Measurements from ENCODE around the gene THSD7B.
"Not testable (repeated sequence)": the region's sequence is repeated elsewhere in the genome, so short reads cannot be mapped to it uniquely, and the experiment has no call there.

THSD7B gene

DNA sequence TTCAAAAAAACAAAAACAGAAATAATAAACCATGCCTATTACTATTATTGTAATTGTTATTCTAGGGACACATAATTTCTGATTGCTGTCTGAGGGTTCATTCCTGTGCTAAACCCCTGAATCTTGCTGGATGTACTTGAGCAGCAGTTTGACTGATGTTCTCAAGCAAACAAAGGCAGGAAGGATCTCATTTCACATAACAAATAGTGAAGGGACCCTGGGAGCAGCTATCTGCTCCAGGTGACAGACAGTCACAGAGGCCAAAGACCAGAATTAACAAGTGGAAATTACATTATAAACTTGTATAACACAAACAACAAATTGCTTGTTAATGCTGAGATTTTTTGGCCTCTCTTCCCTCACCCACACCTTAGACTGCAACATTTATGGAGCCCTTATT, 284.2 kb downstream of the THSD7B start:
- no peak for DNase-seq (ENCODE audit: low spot score)

DNA sequence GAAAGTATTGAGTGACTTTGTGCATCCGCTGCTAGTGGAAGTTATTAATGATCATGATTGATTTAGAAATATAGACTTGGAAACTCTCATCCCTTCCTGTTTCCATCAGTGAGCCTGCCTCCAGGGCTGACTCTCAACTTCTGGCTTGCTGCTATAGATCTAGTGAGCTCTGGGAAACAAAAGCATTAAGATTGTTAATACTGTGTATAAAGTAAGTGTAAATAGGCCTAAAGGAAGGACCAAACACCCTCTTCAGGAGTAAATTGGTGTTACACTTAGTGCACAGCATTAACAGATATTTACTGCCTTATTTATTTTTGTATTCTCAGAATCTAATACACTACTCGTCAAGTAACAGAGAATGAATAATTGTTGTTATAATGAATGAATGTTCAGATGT, 285.6 kb downstream of the THSD7B start:
- no peak for DNase-seq (ENCODE audit: low spot score)

DNA sequence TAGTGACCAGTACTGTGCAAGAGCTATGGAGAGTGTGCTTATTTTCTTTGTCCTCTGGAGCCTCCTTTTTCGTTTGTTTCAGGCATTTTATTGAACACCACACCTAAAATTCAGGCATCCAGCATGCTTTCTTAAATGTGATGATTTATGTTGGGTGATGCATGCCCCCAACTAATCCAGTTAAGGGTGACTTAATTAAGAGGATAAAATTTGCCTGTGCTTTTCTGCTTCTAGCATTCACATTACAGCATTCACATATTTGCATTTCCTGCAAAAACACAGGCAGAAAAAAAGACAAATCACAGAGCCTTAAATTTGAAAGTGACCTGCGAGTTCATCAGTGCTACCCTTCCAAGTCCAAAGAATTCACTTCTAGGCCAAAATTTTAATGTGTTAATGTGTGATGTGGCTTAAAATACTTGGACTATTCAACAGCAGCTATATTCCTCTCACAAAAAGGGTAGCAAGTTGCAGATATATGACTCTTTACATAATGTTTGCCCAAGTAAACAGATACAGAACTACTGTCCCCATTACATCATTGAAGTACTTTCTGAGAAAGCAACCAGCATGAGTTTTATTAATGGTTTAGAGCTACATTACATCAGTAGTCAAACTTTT, 286.5 kb downstream of the THSD7B start:
- DNase-seq (ENCODE audit: low spot score): no peak

DNA sequence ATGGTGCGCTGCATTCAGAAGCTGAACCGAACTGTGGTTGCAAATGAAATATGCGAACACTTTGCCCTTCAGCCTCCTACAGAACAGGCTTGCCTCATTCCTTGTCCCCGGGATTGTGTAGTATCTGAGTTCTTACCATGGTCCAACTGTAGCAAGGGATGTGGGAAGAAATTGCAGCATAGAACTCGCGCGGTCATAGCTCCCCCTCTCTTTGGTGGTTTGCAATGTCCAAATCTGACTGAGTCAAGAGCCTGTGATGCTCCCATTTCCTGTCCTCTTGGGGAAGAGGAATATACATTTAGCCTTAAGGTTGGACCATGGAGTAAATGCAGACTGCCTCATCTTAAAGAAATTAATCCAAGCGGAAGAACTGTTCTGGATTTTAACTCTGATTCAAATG, 291.4 kb downstream of the THSD7B start:
- no peak for DNase-seq (ENCODE audit: low spot score)

DNA sequence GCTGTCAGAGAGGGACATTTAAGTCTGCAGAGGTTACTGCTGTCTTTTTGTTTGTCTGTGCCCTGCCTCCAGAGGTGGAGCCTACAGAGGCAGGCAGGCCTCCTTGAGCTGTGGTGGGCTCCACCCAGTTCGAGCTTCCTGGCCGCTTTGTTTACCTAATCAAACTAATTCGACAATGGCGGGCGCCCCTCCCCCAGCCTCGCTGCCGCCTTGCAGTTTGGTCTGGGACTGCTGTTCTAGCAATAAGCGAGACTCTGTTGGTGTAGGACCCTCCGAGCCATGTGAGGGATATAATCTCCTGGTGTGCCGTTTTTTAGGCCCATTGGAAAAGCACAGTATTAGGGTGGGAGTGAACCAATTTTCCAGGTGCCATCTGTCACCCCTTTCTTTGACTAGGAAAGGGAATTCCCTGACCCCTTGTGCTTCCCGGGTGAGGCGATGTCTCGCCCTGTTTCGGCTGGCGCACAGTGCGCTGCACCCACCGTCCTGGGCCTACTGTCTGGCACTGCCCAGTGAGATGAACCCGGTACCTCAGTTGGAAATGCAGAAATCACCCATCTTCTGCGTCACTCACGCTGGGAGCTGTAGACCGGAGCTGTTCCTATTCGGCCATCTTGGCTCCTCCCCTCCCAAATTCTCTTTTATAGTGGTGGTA, 310.9 kb downstream of the THSD7B start:
- not testable (repeated sequence) for DNase-seq (ENCODE audit: low spot score)

DNA sequence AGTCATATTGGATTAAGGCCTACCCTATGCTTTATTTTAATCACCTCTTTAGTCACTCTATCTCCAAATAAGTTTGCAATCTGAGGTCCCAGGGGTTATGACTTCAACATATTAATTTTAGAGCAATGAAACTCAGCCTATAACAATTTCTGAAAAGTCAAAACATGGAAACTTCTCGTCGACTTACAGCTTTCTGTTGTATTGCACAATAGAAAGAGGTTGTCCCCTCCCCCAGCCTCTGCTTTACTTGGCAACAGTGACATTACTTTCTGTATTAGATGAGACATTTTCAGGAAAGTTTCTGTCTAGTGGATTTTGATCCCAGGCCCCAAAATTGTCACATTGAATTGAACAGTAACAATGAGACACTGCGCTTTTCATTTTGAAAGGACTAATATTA, 326.4 kb downstream of the THSD7B start:
- DNase-seq (ENCODE audit: low spot score): no peak

GRCh38 chr2:137093116-137093515, 327.8 kb downstream of the THSD7B start:
- DNase-seq (ENCODE audit: low spot score): no peak

DNA sequence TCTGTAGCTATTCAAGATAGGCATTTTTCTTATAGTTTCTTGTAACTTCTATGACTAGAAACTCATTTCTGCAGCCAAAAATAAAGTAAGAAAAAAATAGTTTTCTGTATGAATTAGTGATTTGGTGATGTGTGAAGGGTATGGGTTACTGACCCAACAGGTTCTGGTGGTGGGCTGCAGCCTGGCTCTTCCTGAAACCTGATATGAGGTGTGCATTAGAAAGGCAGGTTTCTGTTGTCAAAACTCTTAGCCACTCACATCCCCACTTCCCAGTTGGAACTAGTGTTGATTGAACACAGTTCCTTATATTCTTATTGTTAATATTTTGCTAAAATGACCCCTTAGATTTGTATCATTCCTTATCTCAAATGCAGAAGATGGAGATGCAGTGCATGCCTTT, 330.8 kb downstream of the THSD7B start:
- no peak for DNase-seq (ENCODE audit: low spot score)

DNA sequence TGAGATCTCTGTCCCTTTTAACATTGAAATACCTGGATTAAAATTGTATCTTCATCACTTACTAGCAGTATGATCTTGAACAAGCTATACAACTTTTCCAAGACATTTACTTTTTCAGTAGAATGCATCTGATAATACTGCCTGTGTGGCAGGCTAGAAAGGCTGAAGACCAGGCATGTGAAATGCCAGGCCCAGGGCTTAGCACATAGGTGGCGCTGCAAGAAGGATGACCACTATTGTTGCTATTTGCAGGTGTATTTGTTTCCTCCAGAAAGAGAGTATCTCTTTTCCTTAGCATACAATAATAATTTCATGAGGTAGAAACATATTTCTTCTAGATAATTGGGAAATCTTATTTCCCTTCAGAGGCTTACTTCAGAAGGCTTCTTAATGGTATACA, 331.3 kb downstream of the THSD7B start:
- DNase-seq (ENCODE audit: low spot score): peak; percentile 14

DNA sequence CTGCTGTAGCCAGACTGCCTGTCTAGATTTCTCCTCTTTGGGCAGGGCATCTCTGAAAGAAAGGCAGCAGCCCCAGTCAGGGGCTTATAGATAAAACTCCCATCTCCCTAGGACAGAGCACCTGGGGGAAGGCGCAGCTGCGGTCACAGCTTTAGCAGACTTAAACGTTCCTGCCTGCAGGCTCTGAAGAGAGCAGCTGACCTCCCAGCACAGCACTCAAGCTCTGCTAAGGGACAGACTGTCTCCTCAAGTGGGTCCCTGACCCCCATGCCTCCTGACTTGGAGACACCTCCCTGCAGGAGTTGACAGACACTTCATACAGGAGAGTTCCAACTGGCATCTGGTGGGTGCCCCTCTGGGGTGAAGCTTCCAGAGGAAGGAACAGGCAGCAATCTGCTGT, 336.5 kb downstream of the THSD7B start:
- not testable (repeated sequence) for DNase-seq (ENCODE audit: low spot score)

DNA sequence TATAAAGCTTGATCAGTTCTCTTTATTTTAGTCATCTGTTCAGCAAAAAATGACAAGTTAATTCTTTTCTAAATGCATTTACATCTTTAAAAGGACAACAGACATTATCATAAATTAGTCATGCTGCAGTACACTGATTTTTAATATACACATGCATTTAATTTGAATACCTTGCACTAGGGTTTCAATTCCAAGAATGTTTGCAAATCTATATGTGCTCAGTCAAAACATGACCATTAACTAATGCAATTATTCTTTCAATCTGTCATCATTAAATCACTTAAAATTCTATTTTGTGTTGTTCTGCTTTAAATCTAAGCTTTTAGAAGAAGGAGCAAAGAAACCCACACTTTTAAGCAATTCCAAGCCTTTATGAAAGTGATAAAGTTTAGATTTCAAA, 342.6 kb downstream of the THSD7B start:
- DNase-seq (ENCODE audit: low spot score): no peak

DNA sequence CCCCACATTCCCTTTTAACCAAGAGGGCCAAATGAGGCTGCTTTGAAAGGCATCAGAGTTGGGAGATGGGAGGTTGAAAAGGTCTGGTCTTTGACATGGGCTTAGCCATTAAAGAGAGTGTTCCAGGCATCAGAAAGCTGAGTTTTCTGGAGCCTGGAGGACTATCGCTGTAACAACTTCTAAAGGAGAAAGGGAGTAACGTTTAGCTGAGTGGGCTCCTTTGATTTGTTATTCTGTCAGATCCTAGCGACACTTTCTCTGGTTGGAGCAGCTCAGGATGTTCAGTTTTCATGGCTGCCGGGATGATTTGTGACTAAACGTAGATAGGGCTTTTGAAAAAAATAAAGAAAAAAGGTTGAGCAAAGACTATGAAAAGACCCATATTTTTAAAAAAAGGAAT, 346.6 kb downstream of the THSD7B start:
- DNase-seq (ENCODE audit: low spot score): no peak

DNA sequence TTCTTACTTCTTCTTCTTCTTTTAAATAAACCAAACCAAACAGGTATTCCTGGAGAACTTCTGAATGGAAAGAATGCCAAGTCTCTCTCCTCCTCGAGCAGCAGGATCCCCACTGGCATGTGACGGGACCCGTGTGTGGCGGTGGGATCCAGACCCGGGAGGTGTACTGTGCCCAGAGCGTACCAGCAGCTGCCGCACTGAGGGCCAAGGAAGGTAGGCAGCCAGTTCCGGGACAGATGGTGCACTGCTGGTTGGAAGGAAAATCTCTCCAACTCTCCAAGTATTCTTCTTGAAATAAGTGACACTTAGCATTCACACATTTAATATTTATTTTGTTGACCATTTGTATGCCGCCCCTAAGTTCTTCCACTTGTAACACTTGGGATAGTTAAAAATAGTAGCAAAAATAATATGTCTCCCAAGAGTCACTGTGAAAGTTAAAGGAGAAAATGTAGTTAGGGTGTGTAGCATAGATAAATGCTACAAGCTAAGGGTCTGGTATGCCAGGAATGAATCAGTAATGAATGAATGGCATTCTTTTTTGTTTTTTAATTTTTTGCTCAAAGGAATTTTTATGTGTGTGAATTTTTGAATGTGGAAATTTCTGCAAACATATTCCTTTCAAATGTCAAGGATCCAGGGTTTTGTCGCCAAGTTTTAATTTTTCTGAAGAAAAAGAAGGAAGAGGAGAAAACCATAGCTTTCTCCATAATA, 349.9 kb downstream of the THSD7B start:
- DNase-seq (ENCODE audit: low spot score): no peak

GRCh38 chr2:137115795-137116089, 350.4 kb downstream of the THSD7B start:
- DNase-seq (ENCODE audit: low spot score): no peak

- no peak for DNase-seq (ENCODE audit: low spot score)
These were observed 352.0 kb downstream of the THSD7B start for GRCh38 chr2:137117385-137117784.

DNA sequence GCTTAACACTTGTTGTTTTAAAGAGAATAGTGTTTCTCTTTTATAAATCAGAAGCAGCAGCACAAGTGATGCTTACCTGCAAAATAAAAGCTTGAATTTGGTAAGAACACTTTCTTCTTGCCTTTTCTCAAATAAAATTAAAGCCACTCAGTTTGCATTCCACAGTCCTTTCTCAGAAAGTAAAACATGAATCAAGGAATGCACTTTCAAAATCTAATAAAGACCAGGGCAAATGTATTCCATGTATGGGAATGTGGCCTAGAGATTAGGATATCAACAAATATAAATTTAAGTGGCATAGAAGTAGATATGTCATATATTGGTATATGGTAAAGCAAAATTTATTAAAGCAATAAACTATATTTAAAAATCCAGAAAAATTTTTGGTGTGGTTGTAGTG, 352.8 kb downstream of the THSD7B start:
- no peak for DNase-seq (ENCODE audit: low spot score)

DNA sequence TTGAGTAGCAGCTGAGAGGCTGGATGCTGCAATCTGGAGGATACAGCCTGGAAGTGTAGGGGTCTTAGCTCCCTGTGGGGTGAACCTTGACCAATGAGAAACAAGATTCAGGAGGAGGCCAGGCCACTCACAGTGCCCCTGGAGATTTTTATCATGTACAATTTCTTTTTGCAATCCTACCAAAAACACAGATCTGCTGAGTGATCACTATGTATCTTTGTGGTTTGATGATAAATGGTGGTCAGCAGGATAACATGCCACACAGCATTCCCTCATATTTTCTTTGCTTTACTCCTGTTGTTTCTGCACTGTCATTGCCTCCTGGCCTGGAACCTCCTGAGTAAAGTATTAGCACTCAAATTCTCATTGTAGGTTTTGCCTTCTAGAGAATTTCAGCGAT, 357.9 kb downstream of the THSD7B start:
- DNase-seq (ENCODE audit: low spot score): no peak

GRCh38 chr2:137133225-137133624, 367.9 kb downstream of the THSD7B start:
- DNase-seq (ENCODE audit: low spot score): no peak

GRCh38 chr2:137138263-137138662, 372.9 kb downstream of the THSD7B start:
- DNase-seq (ENCODE audit: low spot score): no peak

DNA sequence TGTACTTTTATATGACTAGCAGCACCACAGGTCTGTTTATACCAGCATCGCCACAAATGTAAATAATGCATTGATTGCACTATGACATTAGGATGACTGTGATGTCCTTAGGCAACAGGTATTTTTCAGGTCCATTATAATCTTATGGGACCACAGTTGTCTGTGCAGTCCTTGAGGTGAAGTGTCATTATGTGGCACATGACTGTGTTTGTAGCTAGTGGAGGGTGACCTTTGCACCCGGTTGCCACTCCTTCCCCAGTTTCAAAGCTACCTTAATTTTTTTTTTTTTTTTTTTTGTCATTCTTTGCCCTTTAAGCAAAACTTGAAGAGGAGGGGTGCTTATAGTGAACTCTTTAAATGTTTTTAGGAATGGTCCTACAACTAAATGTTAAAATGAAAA, 386.4 kb downstream of the THSD7B start:
- DNase-seq (ENCODE audit: low spot score): no peak

- DNase-seq (ENCODE audit: low spot score): no peak
These were observed 389.6 kb downstream of the THSD7B start for GRCh38 chr2:137154946-137155345.

DNA sequence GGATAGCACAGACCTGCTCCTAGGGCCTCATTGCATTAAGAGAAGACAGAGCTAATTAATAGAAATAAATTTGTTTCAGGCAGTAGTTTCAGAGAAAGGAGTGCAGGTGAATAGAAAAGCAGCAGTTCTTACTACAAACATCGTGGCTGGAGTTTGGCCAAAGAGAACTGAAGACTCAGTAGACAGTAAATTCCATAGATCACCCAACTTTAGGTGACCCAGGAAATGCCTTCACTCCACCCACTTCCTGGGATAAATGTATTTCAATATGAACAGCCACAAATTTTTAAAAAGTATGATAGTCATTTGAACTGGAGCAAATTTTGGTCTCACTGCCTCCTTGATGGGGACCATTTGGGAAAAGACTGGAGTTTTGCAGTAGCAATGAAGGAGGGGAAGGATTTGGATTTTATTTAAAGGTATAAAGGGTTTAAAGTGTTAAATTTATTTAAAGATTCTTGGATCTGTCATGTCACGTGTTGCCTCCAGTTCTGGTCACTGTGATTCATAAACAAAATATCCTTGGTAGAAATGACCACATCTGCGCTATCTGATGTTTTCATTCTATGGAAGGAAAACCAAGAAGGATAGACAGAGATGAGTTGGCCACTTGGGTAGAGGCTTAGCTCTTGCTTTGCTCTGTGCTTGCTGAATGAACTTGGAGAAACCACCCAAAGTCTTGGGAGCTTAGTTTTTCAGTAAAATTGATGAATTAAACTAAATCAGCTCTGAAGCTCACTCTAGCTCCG, 390.2 kb downstream of the THSD7B start:
- no peak for DNase-seq (ENCODE audit: low spot score)

DNA sequence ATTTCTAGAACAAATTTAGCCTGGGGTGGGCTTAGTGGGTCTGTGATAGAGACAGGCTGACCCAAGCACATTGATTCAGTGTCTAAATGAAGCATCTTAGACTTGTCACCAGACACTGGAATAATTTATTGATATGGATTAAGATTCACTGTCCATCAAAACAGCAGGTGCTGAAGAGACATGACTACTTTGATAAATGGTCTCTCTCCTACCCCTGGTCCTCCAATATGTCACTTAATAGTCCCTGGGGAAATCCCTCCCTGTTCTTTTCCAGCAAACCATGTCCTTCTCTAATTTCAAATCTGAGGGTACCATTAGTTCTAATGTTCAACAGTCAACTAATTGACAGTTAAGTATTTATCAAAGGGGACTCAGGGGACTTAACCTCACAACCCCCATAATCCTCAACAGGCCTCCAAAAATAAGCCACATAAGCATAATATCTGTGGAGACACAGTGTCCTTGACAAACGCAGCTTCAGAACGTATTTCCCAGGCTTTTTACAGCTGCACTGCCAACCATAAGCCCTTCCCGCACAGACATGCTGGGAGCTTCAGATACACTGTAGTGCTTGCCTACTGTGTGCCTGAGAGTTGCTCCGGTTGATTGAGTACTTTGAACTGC, 391.0 kb downstream of the THSD7B start:
- no peak for DNase-seq (ENCODE audit: low spot score)

All from D341Med (cell line).